ENCODE results near the gene PHF2.
"Not testable (repeated sequence)": the region's sequence is repeated elsewhere in the genome, so short reads cannot be mapped to it uniquely, and the experiment has no call there.

PHF2 gene

DNA sequence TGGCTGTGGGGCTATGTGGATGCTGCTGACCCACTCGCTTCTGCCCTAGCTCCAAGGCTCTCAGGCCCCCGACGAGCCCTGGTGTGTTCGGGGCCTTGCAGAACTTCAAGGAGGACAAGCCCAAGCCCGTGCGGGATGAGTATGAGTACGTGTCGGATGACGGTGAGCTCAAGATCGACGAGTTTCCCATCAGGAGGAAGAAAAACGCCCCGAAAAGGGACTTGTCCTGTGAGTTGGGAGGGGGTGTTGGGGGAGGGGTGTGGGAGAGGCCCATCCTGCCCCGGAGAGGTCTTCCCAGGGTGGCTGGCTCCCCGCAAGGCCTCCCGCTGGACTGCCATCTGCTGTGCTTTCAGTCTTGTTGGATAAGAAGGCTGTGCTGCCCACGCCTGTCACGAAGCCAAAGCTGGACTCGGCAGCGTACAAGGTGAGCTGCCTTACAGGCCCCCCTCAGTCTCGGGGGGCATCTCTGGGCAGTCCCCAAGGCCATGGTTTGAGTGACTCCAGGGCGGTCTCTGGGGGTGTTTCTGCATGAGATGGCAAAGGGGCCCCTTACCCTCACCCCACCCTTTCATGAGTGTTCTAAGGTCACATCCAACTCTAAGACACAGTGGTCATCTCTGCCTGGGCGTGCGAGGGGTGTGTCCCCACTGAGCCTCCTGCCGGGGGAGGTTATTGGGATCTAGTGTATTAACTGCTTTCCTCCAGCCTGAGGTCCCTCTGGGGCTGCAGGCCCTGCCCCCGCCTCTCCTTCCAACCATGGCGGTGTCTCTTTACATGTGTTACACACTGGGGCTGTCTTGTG, 89.5 kb downstream of the PHF2 start:
- DNase-seq (ENCODE audit: low read depth) = no peak

DNA sequence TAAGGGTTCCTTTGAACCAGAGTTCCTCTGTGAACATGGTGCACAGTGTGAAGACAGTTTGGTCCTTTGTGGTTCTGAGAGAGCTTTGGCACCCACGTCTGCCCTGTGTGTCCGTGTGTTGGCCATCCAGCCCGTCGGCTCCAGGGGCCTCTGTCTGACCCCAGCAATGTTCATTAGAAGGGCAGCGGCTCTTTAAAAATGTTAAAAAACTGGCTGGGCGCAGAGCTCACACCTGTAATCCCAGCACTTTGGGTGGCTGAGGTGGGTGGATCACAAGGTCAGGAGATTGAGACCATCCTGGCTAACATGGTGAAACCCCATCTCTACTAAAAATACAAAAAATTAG, 90.0 kb downstream of the PHF2 start:
- not testable (repeated sequence) for DNase-seq (ENCODE audit: low read depth)

- DNase-seq (ENCODE audit: low read depth) = no peak
Observed at GRCh38 chr9:93667006-93667405, 90.6 kb downstream of the PHF2 start.

- no peak for DNase-seq (ENCODE audit: low read depth)
Observed at GRCh38 chr9:93667627-93668026, 91.2 kb downstream of the PHF2 start.

GRCh38 chr9:93668261-93668871, 92.0 kb downstream of the PHF2 start:
- DNase-seq (ENCODE audit: low read depth) = no peak

GRCh38 chr9:93669116-93669957, 93.0 kb downstream of the PHF2 start:
- DNase-seq (ENCODE audit: low read depth) = no peak

DNA sequence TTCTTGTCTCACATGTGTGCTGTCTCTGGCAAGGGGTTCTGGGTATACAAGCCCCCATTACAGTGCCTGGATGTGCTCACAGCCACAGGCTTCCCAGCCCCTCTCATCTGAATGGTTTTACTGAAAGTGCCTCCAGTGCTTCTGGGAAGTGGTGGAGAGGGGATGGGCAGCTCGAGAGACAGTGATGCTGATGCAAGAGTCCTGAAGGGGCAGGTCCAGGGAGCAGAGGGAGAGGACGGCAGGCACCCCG, 93.5 kb downstream of the PHF2 start:
- no peak for DNase-seq (ENCODE audit: low read depth)

DNA sequence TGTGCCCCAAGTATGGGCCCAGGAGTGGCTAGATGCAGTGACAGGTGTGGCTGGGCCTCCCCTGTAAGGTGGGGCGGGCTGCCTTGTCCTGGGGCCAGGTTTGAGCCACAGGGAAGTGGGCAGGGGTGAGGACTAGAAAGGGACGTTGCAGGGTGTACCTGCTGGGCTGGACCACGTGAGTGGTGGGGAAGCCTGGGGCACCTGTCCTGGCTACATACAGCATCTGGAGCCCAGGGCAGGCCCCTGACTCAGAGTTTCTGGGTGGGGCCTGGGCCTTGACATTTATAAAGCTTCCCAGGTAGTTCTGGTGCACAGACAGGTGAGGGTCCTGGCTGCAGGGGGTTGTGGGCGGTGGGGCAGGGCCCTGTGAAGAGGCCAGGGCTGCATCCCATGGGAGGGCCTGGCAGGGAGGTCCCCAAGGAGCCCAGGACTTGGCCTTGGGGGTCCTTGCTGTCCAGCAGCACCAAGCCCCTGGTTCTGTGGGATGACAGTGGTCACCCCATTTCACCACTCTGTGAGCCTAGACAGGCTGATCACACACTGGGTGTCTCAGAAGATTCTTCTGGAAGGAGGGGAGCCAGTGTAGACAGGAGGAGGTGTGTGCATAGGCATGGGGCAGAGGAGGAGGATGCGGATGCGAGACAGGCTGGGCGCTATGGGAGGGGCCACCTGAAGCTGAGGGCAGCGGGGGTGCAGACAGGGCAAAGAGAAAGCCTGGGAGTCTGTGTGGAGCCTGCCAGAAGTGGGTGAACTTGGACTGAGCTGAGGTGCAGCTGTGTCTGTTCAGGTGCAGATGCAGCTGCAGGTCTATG, 94.0 kb downstream of the PHF2 start:
- no peak for DNase-seq (ENCODE audit: low read depth)

- DNase-seq (ENCODE audit: low read depth) = no peak
Observed at GRCh38 chr9:93671020-93671338, 94.6 kb downstream of the PHF2 start.

DNA sequence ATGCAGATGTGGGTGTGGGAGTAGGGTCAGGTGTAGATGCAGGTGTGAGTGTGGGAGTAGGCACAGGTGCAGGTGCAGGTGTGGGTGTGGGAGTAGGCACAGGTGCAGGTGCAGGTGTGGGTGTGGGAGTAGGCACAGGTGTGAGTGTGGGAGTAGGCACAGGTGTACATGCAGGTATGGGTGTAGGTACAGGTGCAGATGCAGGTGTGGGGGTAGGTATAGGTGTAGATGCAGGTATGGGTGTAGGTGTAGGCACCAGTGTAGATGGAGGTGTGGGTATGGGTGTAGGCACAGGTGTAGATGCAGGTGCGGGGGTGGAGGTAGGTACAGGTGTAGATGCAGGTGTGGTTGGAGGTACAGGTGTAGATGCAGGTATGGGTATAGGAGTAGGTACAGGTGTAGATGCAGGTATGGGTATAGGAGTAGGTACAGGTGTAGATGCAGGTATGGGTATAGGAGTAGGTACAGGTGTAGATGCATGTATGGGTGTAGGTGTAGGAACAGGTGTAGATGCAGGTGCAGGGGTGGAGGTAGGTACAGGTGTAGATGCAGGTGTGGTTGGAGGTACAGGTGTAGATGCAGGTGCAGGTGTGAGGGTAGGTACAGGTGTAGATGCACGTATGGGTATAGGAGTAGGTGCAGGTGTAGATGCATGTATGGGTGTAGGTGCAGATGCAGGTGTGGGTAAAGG, 96.1 kb downstream of the PHF2 start:
- not testable (repeated sequence) for DNase-seq (ENCODE audit: low read depth)

GRCh38 chr9:93673021-93673838, 96.8 kb downstream of the PHF2 start:
- DNase-seq (ENCODE audit: low read depth) = no peak

- DNase-seq (ENCODE audit: low read depth) = no peak
Observed at GRCh38 chr9:93673839-93674334, 97.5 kb downstream of the PHF2 start.

DNA sequence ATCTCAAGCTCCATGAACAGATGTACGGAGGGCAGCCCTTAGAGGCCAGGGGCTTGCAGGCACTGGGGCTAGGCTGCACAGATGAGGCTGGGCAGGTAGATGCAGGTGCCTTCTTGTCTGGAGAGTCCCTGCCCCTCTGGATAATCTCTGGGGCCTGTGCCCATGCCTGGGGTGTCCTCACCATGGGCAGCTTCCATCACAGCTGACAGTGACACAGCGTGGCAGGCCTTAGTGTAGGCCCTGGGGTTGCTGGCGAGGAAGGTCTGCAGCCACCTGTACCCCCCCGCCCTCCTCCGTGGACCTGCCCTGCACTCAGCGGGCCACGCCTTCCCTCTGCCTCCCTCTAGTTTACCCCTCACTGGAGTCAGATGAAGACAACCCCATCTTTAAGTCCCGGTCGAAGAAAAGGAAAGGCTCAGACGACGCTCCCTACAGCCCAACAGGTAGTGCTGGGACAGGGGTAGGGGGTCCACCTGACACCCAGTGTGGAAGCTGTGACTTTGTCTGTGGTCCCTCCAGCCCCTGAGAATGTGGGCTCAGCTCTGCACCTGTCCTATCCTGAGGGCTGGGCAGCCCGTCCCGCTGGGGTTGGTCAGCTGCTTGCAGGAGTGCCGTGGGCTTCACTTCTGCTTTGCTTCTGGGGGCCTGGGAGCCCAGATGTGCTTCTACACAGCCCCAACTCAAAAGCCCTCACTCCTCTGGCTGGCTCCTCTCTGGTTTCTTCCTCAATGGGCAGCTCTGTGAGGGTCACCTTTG, 98.4 kb downstream of the PHF2 start:
- no peak for DNase-seq (ENCODE audit: low read depth)

- no peak for DNase-seq (ENCODE audit: low read depth)
Observed at GRCh38 chr9:93675336-93676150, 99.2 kb downstream of the PHF2 start.

GRCh38 chr9:93676310-93677047, 100.1 kb downstream of the PHF2 start:
- DNase-seq (ENCODE audit: low read depth) = no peak

DNA sequence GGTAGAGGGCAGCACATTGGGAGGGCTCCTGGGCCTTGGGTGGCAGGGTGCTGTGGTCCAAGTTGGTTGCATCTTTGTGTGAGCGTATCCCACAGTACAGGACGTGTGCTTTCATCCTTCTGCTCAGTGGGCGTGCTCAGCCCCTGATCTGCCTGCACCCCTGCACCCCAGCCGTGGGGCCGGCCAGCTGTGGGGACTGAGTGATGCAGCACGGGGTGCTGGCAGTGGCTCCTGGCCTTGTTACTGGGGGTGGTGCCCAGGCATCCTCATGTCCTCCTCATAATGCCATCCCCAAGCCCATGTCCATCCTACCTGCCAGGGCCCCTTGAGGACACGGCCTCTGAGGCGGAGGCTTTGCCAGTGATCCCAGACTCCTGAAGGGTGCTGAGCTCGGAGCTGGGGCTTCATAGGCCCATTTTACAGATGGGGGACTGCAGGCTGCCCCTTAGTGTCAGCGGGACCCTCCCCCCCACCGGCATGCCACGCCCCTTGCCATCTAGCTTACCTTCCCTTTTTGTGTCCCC, 100.7 kb downstream of the PHF2 start:
- no peak for DNase-seq (ENCODE audit: low read depth)

DNA sequence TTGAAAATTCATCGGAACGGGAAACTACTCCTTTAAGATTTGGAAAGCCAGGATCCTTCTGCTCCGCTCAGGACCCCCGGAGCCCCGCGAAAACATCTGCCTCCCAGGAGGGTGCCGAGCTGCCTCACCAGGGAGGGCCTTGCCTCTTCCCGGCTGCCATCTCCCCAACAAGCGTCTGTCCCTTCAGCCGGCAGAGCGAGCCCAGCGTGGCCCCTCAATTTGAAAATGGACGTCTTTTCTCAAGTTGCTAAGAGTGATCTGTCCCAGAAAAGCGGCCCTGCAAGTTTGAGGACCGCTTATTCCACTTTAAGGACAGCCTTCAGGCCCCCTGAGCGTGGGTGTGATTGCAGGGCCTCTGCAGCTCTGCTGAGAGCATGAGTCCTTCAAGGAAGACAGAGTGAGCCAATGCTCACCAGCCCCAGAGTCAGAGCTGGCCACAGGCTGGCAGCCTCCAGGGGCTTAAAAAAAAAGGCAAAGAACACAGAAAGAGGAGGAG, 101.3 kb downstream of the PHF2 start:
- DNase-seq (ENCODE audit: low read depth) = no peak
